Progenitor cell of endocrine pancreas (in vitro differentiated cells): ENCODE data around the gene ADAP2. TPM values are rescaled to one million over a fixed set of nuclear protein-coding genes. Genes with fewer than 3 reads are reported as not detected.

Experiments
- DNase-seq: peaks from one replicate; pipeline ENCODE4 v3.0.0; 2021; ENCODE audit warnings: low spot score; ENCODE audit not compliant: unreplicated experiment
- H3K27ac Mint-ChIP-seq: 2 replicates; pipeline ENCODE4 v1.8.0; 2021; ENCODE audit warnings: mild to moderate bottlenecking, moderate library complexity, mixed read lengths
- H3K27me3 Mint-ChIP-seq: 2 replicates; pipeline ENCODE4 v1.8.0; 2021; ENCODE audit warnings: mixed read lengths
- H3K36me3 Mint-ChIP-seq: 2 replicates; pipeline ENCODE4 v1.8.0; 2022; ENCODE audit warnings: mixed read lengths; ENCODE audit not compliant: insufficient read depth
- H3K4me1 Mint-ChIP-seq: 2 replicates; pipeline ENCODE4 v1.8.0; 2021; ENCODE audit warnings: low read depth, mixed read lengths
- H3K4me3 Mint-ChIP-seq: 2 replicates; pipeline ENCODE4 v1.8.0; 2021; ENCODE audit warnings: low read depth, mild to moderate bottlenecking, moderate library complexity, mixed read lengths
- H3K9me3 Mint-ChIP-seq: 2 replicates; pipeline ENCODE4 v1.8.0; 2021; ENCODE audit warnings: low read depth, mixed read lengths
- total RNA-seq: library from RNA; stranded (reverse); gene quantifications from 2 replicates; pipeline ENCODE4 v1.2.1, GENCODE V29; 2021
- TF ChIP-seq, protein P1 (sequence below): fragments of 200-600 bp; sonication (generic); IDR thresholded peaks from one replicate; pipeline ENCODE4 v1.5.0; 2021; ENCODE audit warnings: antibody characterized with exemption, mild to moderate bottlenecking; ENCODE audit not compliant: unreplicated experiment

Gene ADAP2
- total RNA-seq, 1 donor from 2014 or later: 1.2 TPM

GRCh38 chr17:30982855-30983254 is 61.1 kb downstream of the ADAP2 start:
- DNase-seq: no peak
- no peak overlapping the region for H3K4me3 Mint-ChIP-seq
- no peaks in the 10 kb centered on the region for H3K27me3 Mint-ChIP-seq
- TF ChIP-seq, protein P1, sequence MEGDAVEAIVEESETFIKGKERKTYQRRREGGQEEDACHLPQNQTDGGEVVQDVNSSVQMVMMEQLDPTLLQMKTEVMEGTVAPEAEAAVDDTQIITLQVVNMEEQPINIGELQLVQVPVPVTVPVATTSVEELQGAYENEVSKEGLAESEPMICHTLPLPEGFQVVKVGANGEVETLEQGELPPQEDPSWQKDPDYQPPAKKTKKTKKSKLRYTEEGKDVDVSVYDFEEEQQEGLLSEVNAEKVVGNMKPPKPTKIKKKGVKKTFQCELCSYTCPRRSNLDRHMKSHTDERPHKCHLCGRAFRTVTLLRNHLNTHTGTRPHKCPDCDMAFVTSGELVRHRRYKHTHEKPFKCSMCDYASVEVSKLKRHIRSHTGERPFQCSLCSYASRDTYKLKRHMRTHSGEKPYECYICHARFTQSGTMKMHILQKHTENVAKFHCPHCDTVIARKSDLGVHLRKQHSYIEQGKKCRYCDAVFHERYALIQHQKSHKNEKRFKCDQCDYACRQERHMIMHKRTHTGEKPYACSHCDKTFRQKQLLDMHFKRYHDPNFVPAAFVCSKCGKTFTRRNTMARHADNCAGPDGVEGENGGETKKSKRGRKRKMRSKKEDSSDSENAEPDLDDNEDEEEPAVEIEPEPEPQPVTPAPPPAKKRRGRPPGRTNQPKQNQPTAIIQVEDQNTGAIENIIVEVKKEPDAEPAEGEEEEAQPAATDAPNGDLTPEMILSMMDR: no peak
- no peak overlapping the region for H3K27ac Mint-ChIP-seq
- H3K36me3 Mint-ChIP-seq: peaks cover 4% of the 10 kb centered on the region
- peaks cover 4% of the 10 kb centered on the region for H3K9me3 Mint-ChIP-seq
- H3K4me1 Mint-ChIP-seq: no peaks in the 10 kb centered on the region

DNA sequence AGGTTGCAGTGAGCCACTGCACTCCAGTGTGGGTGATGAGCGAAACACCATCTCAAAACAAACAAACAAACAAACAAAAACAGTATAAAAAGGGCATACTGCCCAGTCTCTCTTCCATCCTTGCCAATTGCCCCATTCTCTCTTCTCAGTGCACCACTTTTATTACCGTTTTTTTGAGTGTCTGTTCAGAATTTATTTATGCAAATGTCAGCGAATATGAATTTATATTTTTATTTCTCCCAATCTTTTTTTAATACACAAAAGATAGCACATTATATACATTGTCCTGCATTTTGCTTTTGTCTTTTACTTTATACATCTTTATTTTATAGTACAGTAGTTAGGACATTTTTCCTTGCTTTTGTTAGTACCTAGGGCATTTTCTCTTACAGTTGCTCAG is 68.7 kb downstream of the ADAP2 start:
- H3K9me3 Mint-ChIP-seq: no peaks in the 10 kb centered on the region
- DNase-seq: no peak
- H3K4me3 Mint-ChIP-seq: no peak overlapping the region
- no peaks in the 10 kb centered on the region for H3K27me3 Mint-ChIP-seq
- H3K4me1 Mint-ChIP-seq: peaks cover 3% of the 10 kb centered on the region
- no peaks in the 10 kb centered on the region for H3K36me3 Mint-ChIP-seq
- no peak overlapping the region for H3K27ac Mint-ChIP-seq
- TF ChIP-seq, protein P1: no peak

DNA sequence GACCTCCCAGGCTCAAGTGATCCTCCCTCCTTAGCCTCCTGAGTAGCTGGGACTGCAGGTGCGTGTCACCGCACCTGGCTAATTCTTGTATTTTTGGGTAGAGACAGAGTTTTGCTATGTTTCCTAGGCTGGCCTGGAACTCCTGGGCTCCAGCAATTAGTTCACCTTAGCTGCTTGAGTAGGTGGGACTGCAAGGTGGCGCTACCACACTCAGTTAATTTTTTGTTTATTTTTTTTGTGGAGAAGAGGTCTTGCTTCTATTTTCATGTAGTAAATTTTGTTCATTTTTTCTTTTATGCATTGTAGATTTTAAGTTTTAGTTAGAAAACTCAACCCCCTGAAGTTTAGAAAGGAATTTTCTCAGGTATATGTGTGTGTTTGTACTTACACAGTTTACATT is 70.8 kb downstream of the ADAP2 start:
- Mint-ChIP-seq H3K27me3 (no peaks in the 10 kb centered on the region), H3K9me3 (no peaks in the 10 kb centered on the region), H3K4me1 (peaks cover 6% of the 10 kb centered on the region), H3K27ac (no peak overlapping the region), H3K36me3 (peaks cover 4% of the 10 kb centered on the region), H3K4me3 (no peak overlapping the region)
- DNase-seq: no peak
- TF ChIP-seq, protein P1: no peak

GRCh38 chr17:30995347-30995746 is 73.6 kb downstream of the ADAP2 start:
- Mint-ChIP-seq H3K36me3 (peaks cover 10% of the 10 kb centered on the region), H3K9me3 (no peaks in the 10 kb centered on the region), H3K27ac (no peak overlapping the region), H3K4me3 (no peak overlapping the region), H3K4me1 (peaks cover 7% of the 10 kb centered on the region), H3K27me3 (no peaks in the 10 kb centered on the region)
- DNase-seq: no peak
- TF ChIP-seq, protein P1: no peak

GRCh38 chr17:30996486-30996885 is 74.7 kb downstream of the ADAP2 start:
- TF ChIP-seq, protein P1: no peak
- Mint-ChIP-seq H3K36me3 (peaks cover 10% of the 10 kb centered on the region), H3K27ac (no peak overlapping the region), H3K9me3 (no peaks in the 10 kb centered on the region), H3K4me3 (no peak overlapping the region), H3K4me1 (peaks cover 5% of the 10 kb centered on the region), H3K27me3 (no peaks in the 10 kb centered on the region)
- no peak for DNase-seq
